PC-9 (cell line): ENCODE data around the gene GTF2H2C. TPM values are rescaled to one million over a fixed set of nuclear protein-coding genes. Genes with fewer than 3 reads are reported as not detected.
"Not testable (repeated sequence)": the region's sequence is repeated elsewhere in the genome, so short reads cannot be mapped to it uniquely, and the experiment has no call there.

Experiments
- Bru-seq: library from RNA; stranded (reverse); fragments of 400-500 nt; gene quantifications from one replicate; lab custom pipeline; 2021; lab: Mats Ljungman, UMichigan
- BruChase-seq, 2 experiments: library from RNA; stranded (reverse); fragments of 400-500 nt; gene quantifications; one replicate each; lab custom pipeline; 2021; lab: Mats Ljungman, UMichigan
- BruUV-seq: library from RNA; stranded (reverse); fragments of 400-500 nt; replicated peaks from 2 replicates; lab custom pipeline; 2021; lab: Mats Ljungman, UMichigan
- CTCF ChIA-PET: fragments of 300-600 bp; sonication (Branson Sonifier 250); formaldehyde crosslinking; loops from one replicate; lab custom pipeline; 2022; ENCODE audit warnings: antibody characterized with exemption; lab: Charles Lee
- POLR2A ChIA-PET: fragments of 300-600 bp; sonication (Branson Sonifier 250); formaldehyde crosslinking; loops from one replicate; lab custom pipeline; 2022; ENCODE audit warnings: antibody characterized with exemption; ENCODE audit not compliant: unreplicated experiment; lab: Charles Lee
- DNase-seq, 2 experiments: peaks; one replicate each; pipeline versions ENCODE4 v3.0.0 to v3.0.0-alpha.2; 2015 to 2022; ENCODE audit warnings: mixed read lengths in 1 of 2
- H2AFZ ChIP-seq: fragments of 200-600 bp; sonication (generic); 2 replicates; pipeline ENCODE4 v1.8.1; 2017; ENCODE audit warnings: antibody characterized with exemption
- H3F3A ChIP-seq: fragments of 200-600 bp; sonication (generic); 2 replicates; pipeline ENCODE4 v1.8.1; 2017; ENCODE audit warnings: antibody characterized with exemption, mild to moderate bottlenecking, low read depth; ENCODE audit not compliant: insufficient read depth
- H3K27ac ChIP-seq: fragments of 200-600 bp; sonication (generic); 2 replicates; pipeline ENCODE4 v1.6.1; 2016; ENCODE audit warnings: mixed run types
- H3K27me3 ChIP-seq: fragments of 200-600 bp; sonication (generic); 2 replicates; pipeline ENCODE4 v1.6.1; 2016; ENCODE audit warnings: low read depth, mixed run types; ENCODE audit not compliant: insufficient read depth
- H3K36me3 ChIP-seq: fragments of 200-600 bp; sonication (generic); 2 replicates; pipeline ENCODE4 v1.6.1; 2016; ENCODE audit warnings: low read depth, mixed run types
- H3K4me1 ChIP-seq: fragments of 200-600 bp; sonication (generic); replicated peaks from 2 replicates; pipeline ENCODE4 v1.6.1; 2016; ENCODE audit warnings: mixed run types; ENCODE audit not compliant: insufficient read depth
- H3K4me2 ChIP-seq: fragments of 200-600 bp; sonication (generic); 2 replicates; pipeline ENCODE4 v1.6.1; 2017; ENCODE audit warnings: mixed run types
- H3K4me3 ChIP-seq: fragments of 200-600 bp; sonication (generic); 2 replicates; pipeline ENCODE4 v1.6.1; 2016; ENCODE audit warnings: mixed run types
- H3K79me2 ChIP-seq: fragments of 200-600 bp; sonication (generic); 2 replicates; pipeline ENCODE4 v1.6.1; 2017; ENCODE audit warnings: low read depth, mixed run types
- H3K9me2 ChIP-seq: fragments of 200-600 bp; sonication (generic); 2 replicates; pipeline ENCODE4 v1.8.1; 2017; ENCODE audit warnings: mild to moderate bottlenecking; ENCODE audit not compliant: insufficient read depth
- H3K9me3 ChIP-seq: fragments of 200-600 bp; sonication (generic); 2 replicates; pipeline ENCODE4 v1.8.1; 2016; ENCODE audit warnings: low read depth; ENCODE audit not compliant: insufficient read depth
- H4K20me1 ChIP-seq: fragments of 200-600 bp; sonication (generic); 2 replicates; pipeline ENCODE4 v1.8.1; 2017; ENCODE audit not compliant: insufficient read depth
- CTCF ChIP-seq: fragments of 200-600 bp; sonication (generic); conservative IDR thresholded peaks from 2 replicates; pipeline ENCODE4 v1.6.1; 2017; ENCODE audit warnings: mixed run types, antibody characterized with exemption, mild to moderate bottlenecking, moderate library complexity
- EZH2 ChIP-seq: fragments of 200-600 bp; sonication (generic); IDR thresholded peaks from 2 replicates; pipeline ENCODE4 v1.8.0; 2017; ENCODE audit warnings: antibody characterized with exemption, low read depth
- intact Hi-C: fragments of 100-400 bp; cut with micrococcal nuclease; formaldehyde crosslinking; loops from one replicate; pipeline ENCODE4 v1.10.0; 2022; ENCODE audit not compliant: unreplicated experiment
- long read RNA-seq: library from polyadenylated mRNA; stranded (forward); transcript quantifications from one replicate; pipeline ENCODE4 v2.0.0, GENCODE V29; 2022
- total RNA-seq: library from RNA; stranded (reverse); gene quantifications from 2 replicates; pipeline ENCODE4 v1.2.3, GENCODE V29; 2021

Gene GTF2H2C
- total RNA-seq (16.9 and 24.7 TPM in 2 replicates), Bru-seq, nascent RNA (percentile 50 among the genes with signal in this experiment), BruChase-seq, experiment 1, labeled RNA remaining after a 2-hour chase (percentile 60 among the genes with signal in this experiment), BruChase-seq, experiment 2, labeled RNA remaining after a 6-hour chase (percentile 60 among the genes with signal in this experiment)
- long read RNA-seq, transcript GTF2H2C-210 (16 exons, 2,952 nt), result major isoform, 5 of 23 reads
- long read RNA-seq, partial matches to known transcripts, result 1 of 23 reads
- long read RNA-seq, other reads (novel, unspliced or antisense), result 15 of 23 reads

DNA sequence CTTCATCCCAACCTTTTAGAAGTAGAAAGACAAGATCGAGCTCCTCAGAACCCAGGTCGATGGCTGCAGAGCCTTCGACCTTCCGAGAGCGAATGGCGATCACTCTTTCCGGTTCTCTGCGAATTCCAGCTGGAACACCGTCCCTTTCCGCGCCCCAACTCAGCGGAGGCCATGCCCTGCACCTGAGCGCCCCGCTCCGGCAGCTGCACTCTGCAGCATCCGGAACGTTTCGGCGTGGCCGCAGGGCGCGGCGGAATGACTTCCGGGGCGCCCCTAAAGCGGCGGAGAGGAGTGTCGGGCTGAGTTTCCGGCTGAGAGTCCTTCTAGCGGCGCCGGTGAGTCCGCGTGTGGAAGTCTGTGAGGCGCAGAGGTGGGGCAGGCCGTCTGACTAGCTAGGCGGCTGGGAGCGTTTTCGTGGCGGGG lies at the start of gene GTF2H2C:
TSS of gene GTF2H2C (plus strand) at position 284 of the 423 bp plus-strand sequence. CDS start 4,942 bp downstream, outside the sequence.
- Histone ChIP-seq H3K4me2 (peak within 1 kb of the TSS; percentile 86), H2AFZ (peak within 1 kb of the TSS; percentile 67; the same call in 1 of the 2 replicates), H3K4me3 (peak within 1 kb of the TSS; percentile 49), H3K27ac (peak within 1 kb of the TSS; percentile 57)
- H3K79me2 ChIP-seq, H3K9me2 ChIP-seq, H3K36me3 ChIP-seq, H4K20me1 ChIP-seq, H3K27me3 ChIP-seq, H3F3A ChIP-seq, H3K9me3 ChIP-seq, intact Hi-C loops, H3K4me1 ChIP-seq, BruUV-seq, CTCF ChIA-PET, POLR2A ChIA-PET: not testable (repeated sequence)
- peak; percentile 55; the same call in 1 of the 2 replicates for TF ChIP-seq CTCF
- peak; percentile 75 to 83 for DNase-seq

GRCh38 chr5:69510694-69511093 lies 49.3 kb upstream of the GTF2H2C start:
- H3K27ac ChIP-seq, result no peak overlapping the region
- H3K4me3 ChIP-seq, result no peak overlapping the region
- no peaks in the 10 kb centered on the region for H3K9me2 ChIP-seq
- H3K9me3 ChIP-seq, result no peaks in the 10 kb centered on the region
- ChIA-PET POLR2A (no interaction called here), CTCF (no interaction called here)
- H2AFZ ChIP-seq, result no peak overlapping the region
- intact Hi-C loops, result no loop called here
- no peaks in the 10 kb centered on the region for H4K20me1 ChIP-seq
- H3K27me3 ChIP-seq, result no peaks in the 10 kb centered on the region
- H3K4me1 ChIP-seq, result peaks cover 42% of the 10 kb centered on the region
- BruUV-seq, result no TSS peak
- peaks cover 50% of the 10 kb centered on the region for H3K36me3 ChIP-seq
- DNase-seq, result no peak
- no peak overlapping the region for H3K4me2 ChIP-seq
- TF ChIP-seq CTCF, result no peak
- TF ChIP-seq EZH2, result no peak
- peaks cover 79% of the 10 kb centered on the region for H3K79me2 ChIP-seq
- peaks cover 41% of the 10 kb centered on the region for H3F3A ChIP-seq

DNA sequence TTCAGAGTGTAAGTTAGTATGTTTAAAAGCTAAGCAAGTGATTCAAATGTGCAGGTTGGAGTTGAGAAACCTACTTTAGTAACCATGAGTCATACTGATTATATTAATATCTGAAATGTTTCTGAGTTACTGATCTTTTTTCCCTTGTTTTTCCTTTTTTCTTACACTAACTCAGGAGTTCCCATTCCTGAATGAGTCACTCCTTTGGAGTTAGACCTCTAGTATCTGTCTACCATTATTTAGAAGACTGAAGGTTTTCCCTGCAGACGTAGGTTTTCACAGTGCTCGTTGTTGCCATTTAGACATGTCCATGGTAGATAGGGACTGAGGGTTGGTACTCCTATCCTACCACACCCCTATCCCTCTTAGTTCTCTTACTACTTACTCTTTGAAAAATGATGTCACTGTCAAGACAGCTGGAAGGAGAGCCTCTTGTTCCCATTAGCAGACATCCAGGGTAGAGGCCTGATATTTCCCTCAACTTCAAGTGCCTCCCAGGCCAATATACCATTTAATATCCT lies 47.2 kb upstream of the GTF2H2C start:
- Histone ChIP-seq H3K4me2 (peak overlapping the region; percentile 50), H3K9me3 (no peaks in the 10 kb centered on the region), H2AFZ (no peak overlapping the region), H3K27me3 (no peaks in the 10 kb centered on the region), H3F3A (peaks cover 57% of the 10 kb centered on the region), H3K79me2 (peaks cover 66% of the 10 kb centered on the region), H3K36me3 (peaks cover 34% of the 10 kb centered on the region), H3K9me2 (no peaks in the 10 kb centered on the region), H3K4me3 (peak overlapping the region; percentile 15; the same call in 1 of the 2 replicates), H3K27ac (peak overlapping the region; percentile 92), H3K4me1 (peaks cover 49% of the 10 kb centered on the region), H4K20me1 (no peaks in the 10 kb centered on the region)
- peak in 1 of 2 experiments; percentile 79 for DNase-seq
- ChIA-PET POLR2A (no interaction called here), CTCF (no interaction called here)
- no peak for TF ChIP-seq EZH2
- TF ChIP-seq CTCF, result no peak
- BruUV-seq, result no TSS peak
- intact Hi-C loops, result no loop called here

- H3K4me1 ChIP-seq, result peaks cover 77% of the 10 kb centered on the region
- POLR2A ChIA-PET, H3K4me2 ChIP-seq, H4K20me1 ChIP-seq, H3K4me3 ChIP-seq, H3K9me3 ChIP-seq, H2AFZ ChIP-seq, H3K9me2 ChIP-seq, DNase-seq, intact Hi-C loops, H3K27me3 ChIP-seq, H3K27ac ChIP-seq, CTCF ChIA-PET, BruUV-seq: not testable (repeated sequence)
- peaks cover 11% of the 10 kb centered on the region for H3K36me3 ChIP-seq
- H3K79me2 ChIP-seq, result peaks cover 64% of the 10 kb centered on the region
- H3F3A ChIP-seq, result peaks cover 81% of the 10 kb centered on the region
Measured at GRCh38 chr5:69515570-69515969, 44.4 kb upstream of the GTF2H2C start.
